Epithelial cell of esophagus (primary cell): Measurements from ENCODE around the gene PPM1L.

Experiments used
- DNase-seq: peaks from one replicate; pipeline ENCODE4 v3.0.0; 2010; ENCODE audit warnings: low read depth
- H3K4me3 ChIP-seq: 2 replicates; pipeline ENCODE4 v1.5.1; 2011; ENCODE audit warnings: mild to moderate bottlenecking, low read length, control low read depth
- CTCF ChIP-seq: IDR thresholded peaks from 2 replicates; pipeline ENCODE4 v1.5.1; 2011; ENCODE audit warnings: low read depth, mild to moderate bottlenecking, low read length, control low read depth, inconsistent platforms; ENCODE audit not compliant: insufficient read depth; ENCODE audit errors: missing control alignments

Gene PPM1L

GRCh38 chr3:160949460-160949859 is 193.4 kb downstream of the PPM1L start:
- DNase-seq, result no peak
- no peak overlapping the region for H3K4me3 ChIP-seq
- no peak for TF ChIP-seq CTCF

GRCh38 chr3:160950542-160950941 is 194.5 kb downstream of the PPM1L start:
- H3K4me3 ChIP-seq, result no peak overlapping the region
- DNase-seq, result no peak

GRCh38 chr3:160950954-160951353 is 194.9 kb downstream of the PPM1L start:
- DNase-seq, result no peak
- TF ChIP-seq CTCF, result no peak
- no peak overlapping the region for H3K4me3 ChIP-seq

More at GRCh38 chr3:160950542-160950941, 194.5 kb downstream of the PPM1L start:
- no peak for TF ChIP-seq CTCF

- no peak for DNase-seq
- no peak for TF ChIP-seq CTCF
- H3K4me3 ChIP-seq, result no peak overlapping the region
These were observed 195.8 kb downstream of the PPM1L start for GRCh38 chr3:160951642-160952487.

- H3K4me3 ChIP-seq, result no peak overlapping the region
- DNase-seq, result no peak
- no peak for TF ChIP-seq CTCF
These were observed 197.7 kb downstream of the PPM1L start for GRCh38 chr3:160953686-160954085.

GRCh38 chr3:160956785-160957184 is 200.8 kb downstream of the PPM1L start:
- DNase-seq, result peak; percentile 52
- TF ChIP-seq CTCF, result peak; percentile 38
- no peak overlapping the region for H3K4me3 ChIP-seq

- H3K4me3 ChIP-seq, result no peak overlapping the region
- no peak for DNase-seq
- TF ChIP-seq CTCF, result no peak
These were observed 204.5 kb downstream of the PPM1L start for GRCh38 chr3:160960568-160960967.
